Endothelial cell of umbilical vein (primary cell): ENCODE measurements around the gene ELAVL1.

Experiments used
- CTCF ChIP-seq, 2 donors: IDR thresholded peaks; 1 replicate in 1 of 2; 2 replicates in 1 of 2; pipeline ENCODE4 v1.5.1; 2011; ENCODE audit warnings: low read length in 2 of 2, mild to moderate bottlenecking in 2 of 2, moderate library complexity in 2 of 2, control low read depth in 1 of 2, inconsistent platforms in 1 of 2, low read depth in 1 of 2; ENCODE audit not compliant: insufficient read depth in 1 of 2; ENCODE audit errors: extremely low read depth in 1 of 2
- EZH2 ChIP-seq: IDR thresholded peaks from 2 replicates; pipeline ENCODE4 v1.6.1; 2012; ENCODE audit warnings: borderline replicate concordance, low read depth, mild to moderate bottlenecking, moderate library complexity, low read length, inconsistent platforms; ENCODE audit not compliant: severe bottlenecking
- JUN ChIP-seq: IDR thresholded peaks from 2 replicates; pipeline ENCODE4 v1.6.1; 2011; ENCODE audit warnings: borderline replicate concordance, low read depth; ENCODE audit not compliant: insufficient read length, insufficient read depth
- MAX ChIP-seq: IDR thresholded peaks from 2 replicates; pipeline ENCODE4 v1.6.1; 2011; ENCODE audit not compliant: insufficient read depth, insufficient read length
- POLR2A ChIP-seq: IDR thresholded peaks from 2 replicates; pipeline ENCODE4 v1.6.1; 2012; ENCODE audit warnings: low read depth, mild to moderate bottlenecking, control low read depth, low read length

- no peak for TF ChIP-seq CTCF (IDR thresholded peaks at IDR 0.05; ENCODE audit: extremely low read depth in 1 of 2, insufficient read depth in 1 of 2, low read depth in 1 of 2, low read length in 2 of 2)
- no peak for TF ChIP-seq MAX
- TF ChIP-seq POLR2A, result no peak
- no peak for TF ChIP-seq EZH2
- TF ChIP-seq JUN, result no peak
These were observed 74.7 kb downstream of the ELAVL1 start for GRCh38 chr19:7930765-7931164.
